IPS-11a (cell line): Measurements from ENCODE around the gene GTPBP1.

Source experiments
- H3K4me3 ChIP-seq: one replicate; pipeline ENCODE4 v1.5.1; 2013; ENCODE audit warnings: low read depth, low read length, control low read depth

Gene GTPBP1

GRCh38 chr22:38705235-38706100, at the start of gene GTPBP1:
Gene GTPBP1 (plus strand): TSS chr22:38705944. CDS start chr22:38705956, 12 bp downstream.
- peak within 1 kb of the TSS; percentile 94 for H3K4me3 ChIP-seq

- peak within 1 kb of the TSS; percentile 94 for H3K4me3 ChIP-seq
Measured at GRCh38 chr22:38656256-38657044, 49.3 kb upstream of the GTPBP1 start, which contains the start of the genes CBY1 and FAM227A. Gene CBY1 (plus strand): TSS chr22:38656638. CDS start chr22:38668055, 11,417 bp downstream. Gene FAM227A (minus strand): TSS chr22:38656392. CDS start chr22:38650168, 6,224 bp downstream.

- peak overlapping the region; percentile 94 for H3K4me3 ChIP-seq
Measured at GRCh38 chr22:38657045-38657909, 48.5 kb upstream of the GTPBP1 start.

GRCh38 chr22:38674888-38675287, 30.9 kb upstream of the GTPBP1 start:
- H3K4me3 ChIP-seq, result no peak overlapping the region

- H3K4me3 ChIP-seq, result no peak overlapping the region
Measured at GRCh38 chr22:38675833-38676232, 29.9 kb upstream of the GTPBP1 start.

GRCh38 chr22:38681582-38682335, 24.0 kb upstream of the GTPBP1 start, which contains the start of gene TOMM22:
Gene TOMM22 (plus strand): TSS chr22:38681957. CDS start chr22:38681979, 22 bp downstream.
- H3K4me3 ChIP-seq, result peak within 1 kb of the TSS; percentile 82

- no peak overlapping the region for H3K4me3 ChIP-seq
Measured at GRCh38 chr22:38684895-38685294, 20.8 kb upstream of the GTPBP1 start.

- H3K4me3 ChIP-seq, result no peak overlapping the region
Measured at GRCh38 chr22:38685761-38686160, 20.0 kb upstream of the GTPBP1 start.

GRCh38 chr22:38689651-38690050, 16.1 kb upstream of the GTPBP1 start:
- H3K4me3 ChIP-seq, result no peak overlapping the region

- no peak overlapping the region for H3K4me3 ChIP-seq
Measured at GRCh38 chr22:38694049-38694448, 11.7 kb upstream of the GTPBP1 start.

GRCh38 chr22:38694940-38695339, 10.8 kb upstream of the GTPBP1 start:
- H3K4me3 ChIP-seq, result no peak overlapping the region

GRCh38 chr22:38696606-38697424, 8.9 kb upstream of the GTPBP1 start:
- H3K4me3 ChIP-seq, result no peak overlapping the region

- no peak overlapping the region for H3K4me3 ChIP-seq
Measured at GRCh38 chr22:38697425-38698089, 8.2 kb upstream of the GTPBP1 start.

- no peak overlapping the region for H3K4me3 ChIP-seq
Measured at GRCh38 chr22:38698407-38699094, 7.2 kb upstream of the GTPBP1 start.

GRCh38 chr22:38699143-38699542, 6.6 kb upstream of the GTPBP1 start:
- H3K4me3 ChIP-seq, result peak overlapping the region; percentile 83

- peak overlapping the region; percentile 83 for H3K4me3 ChIP-seq
Measured at GRCh38 chr22:38699784-38700183, 6.0 kb upstream of the GTPBP1 start.

- H3K4me3 ChIP-seq, result peak overlapping the region; percentile 83
Measured at GRCh38 chr22:38700270-38700788, 5.4 kb upstream of the GTPBP1 start.
